ENCODE measurements around the gene ITGB3. TPM values are rescaled to one million over a fixed set of nuclear protein-coding genes. Genes with fewer than 3 reads are reported as not detected.
"Not testable (repeated sequence)": the region's sequence is repeated elsewhere in the genome, so short reads cannot be mapped to it uniquely, and the experiment has no call there.

The ITGB3 gene
- total and polyA plus RNA-seq, 4 donors: 14.4 to 210 (median 50.4) TPM

GRCh38 chr17:47210105-47210504 lies 43.5 kb upstream of the ITGB3 start:
- ATAC-seq (ENCODE audit: low FRiP score) (no peak), DNase-seq (no peak)
- intact Hi-C loops (cut with DNase I): no loop called here
- Histone ChIP-seq H3K4me1 (ENCODE audit: control insufficient read depth in 1 of 2, insufficient read depth in 2 of 2, low read length in 2 of 2) (no peaks in the 10 kb centered on the region), H3K4me3 (ENCODE audit: low read length in 2 of 2) (no peak overlapping the region), H3K36me3 (ENCODE audit: control insufficient read depth in 1 of 2, insufficient read depth in 2 of 2, low read length in 1 of 2) (no peaks in the 10 kb centered on the region), H3K27ac (ENCODE audit: low read depth in 1 of 2, low read length in 2 of 2) (no peak overlapping the region), H3K27me3 (ENCODE audit: control insufficient read depth in 1 of 2, insufficient read depth in 2 of 2, low read length in 1 of 2) (no peaks in the 10 kb centered on the region), H3K9me3 (ENCODE audit: control insufficient read depth, low read length) (no peaks in the 10 kb centered on the region)
- 46 to 64% methylated on average over 3 of the region's 3 CpGs for WGBS, 2 donors

- no peaks in the 10 kb centered on the region for H3K4me1 ChIP-seq (ENCODE audit: control insufficient read depth in 1 of 2, insufficient read depth in 2 of 2, low read length in 2 of 2)
- intact Hi-C loops (cut with DNase I): no loop called here
- H3K27ac ChIP-seq (ENCODE audit: low read depth in 1 of 2, low read length in 2 of 2): no peak overlapping the region
- H3K36me3 ChIP-seq (ENCODE audit: control insufficient read depth in 1 of 2, insufficient read depth in 2 of 2, low read length in 1 of 2): no peaks in the 10 kb centered on the region
- H3K9me3 ChIP-seq (ENCODE audit: control insufficient read depth, low read length): no peaks in the 10 kb centered on the region
- 83 to 91% methylated on average over 2 of the region's 2 CpGs for WGBS, 2 donors
- no peaks in the 10 kb centered on the region for H3K27me3 ChIP-seq (ENCODE audit: control insufficient read depth in 1 of 2, insufficient read depth in 2 of 2, low read length in 1 of 2)
- DNase-seq (no peak), ATAC-seq (ENCODE audit: low FRiP score) (no peak)
- H3K4me3 ChIP-seq (ENCODE audit: low read length in 2 of 2): no peak overlapping the region
Observed at GRCh38 chr17:47210779-47211178, 42.8 kb upstream of the ITGB3 start.

- WGBS, 2 donors: 87 to 92% methylated on average over 2 of the region's 2 CpGs
- H3K27me3 ChIP-seq (ENCODE audit: control insufficient read depth in 1 of 2, insufficient read depth in 2 of 2, low read length in 1 of 2): no peaks in the 10 kb centered on the region
- no peak overlapping the region for H3K4me3 ChIP-seq (ENCODE audit: low read length in 2 of 2)
- intact Hi-C loops (cut with DNase I): no loop called here
- H3K36me3 ChIP-seq (ENCODE audit: control insufficient read depth in 1 of 2, insufficient read depth in 2 of 2, low read length in 1 of 2): no peaks in the 10 kb centered on the region
- H3K4me1 ChIP-seq (ENCODE audit: control insufficient read depth in 1 of 2, insufficient read depth in 2 of 2, low read length in 2 of 2): no peaks in the 10 kb centered on the region
- DNase-seq (no peak), ATAC-seq (ENCODE audit: low FRiP score) (no peak)
- no peaks in the 10 kb centered on the region for H3K9me3 ChIP-seq (ENCODE audit: control insufficient read depth, low read length)
- no peak overlapping the region for H3K27ac ChIP-seq (ENCODE audit: low read depth in 1 of 2, low read length in 2 of 2)
Observed at GRCh38 chr17:47212458-47212857, 41.2 kb upstream of the ITGB3 start.

- no peak overlapping the region for H3K4me3 ChIP-seq (ENCODE audit: low read length in 2 of 2)
- H3K4me1 ChIP-seq (ENCODE audit: control insufficient read depth in 1 of 2, insufficient read depth in 2 of 2, low read length in 2 of 2): no peaks in the 10 kb centered on the region
- H3K27me3 ChIP-seq (ENCODE audit: control insufficient read depth in 1 of 2, insufficient read depth in 2 of 2, low read length in 1 of 2): no peaks in the 10 kb centered on the region
- no peaks in the 10 kb centered on the region for H3K36me3 ChIP-seq (ENCODE audit: control insufficient read depth in 1 of 2, insufficient read depth in 2 of 2, low read length in 1 of 2)
- intact Hi-C loops (cut with DNase I): no loop called here
- ATAC-seq (ENCODE audit: low FRiP score) (no peak), DNase-seq (no peak)
- H3K9me3 ChIP-seq (ENCODE audit: control insufficient read depth, low read length): no peaks in the 10 kb centered on the region
- no peak overlapping the region for H3K27ac ChIP-seq (ENCODE audit: low read depth in 1 of 2, low read length in 2 of 2)
- WGBS, 2 donors: 83 to 89% methylated on average over 4 of the region's 4 CpGs
Observed at GRCh38 chr17:47213540-47213939, 40.1 kb upstream of the ITGB3 start.

- 90 to 93% methylated on average over 3 of the region's 3 CpGs for WGBS, 2 donors
- Histone ChIP-seq H3K4me3 (ENCODE audit: low read length in 2 of 2) (no peak overlapping the region), H3K4me1 (ENCODE audit: control insufficient read depth in 1 of 2, insufficient read depth in 2 of 2, low read length in 2 of 2) (no peaks in the 10 kb centered on the region), H3K36me3 (ENCODE audit: control insufficient read depth in 1 of 2, insufficient read depth in 2 of 2, low read length in 1 of 2) (no peaks in the 10 kb centered on the region), H3K27me3 (ENCODE audit: control insufficient read depth in 1 of 2, insufficient read depth in 2 of 2, low read length in 1 of 2) (no peaks in the 10 kb centered on the region), H3K9me3 (ENCODE audit: control insufficient read depth, low read length) (no peaks in the 10 kb centered on the region), H3K27ac (ENCODE audit: low read depth in 1 of 2, low read length in 2 of 2) (no peak overlapping the region)
- ATAC-seq (ENCODE audit: low FRiP score) (no peak), DNase-seq (no peak)
- intact Hi-C loops (cut with DNase I): no loop called here
Observed at GRCh38 chr17:47214931-47215330, 38.7 kb upstream of the ITGB3 start.

- H3K4me3 ChIP-seq (ENCODE audit: low read length in 2 of 2); H3K4me1 ChIP-seq (ENCODE audit: control insufficient read depth in 1 of 2, insufficient read depth in 2 of 2, low read length in 2 of 2); H3K36me3 ChIP-seq (ENCODE audit: control insufficient read depth in 1 of 2, insufficient read depth in 2 of 2, low read length in 1 of 2); intact Hi-C loops (cut with DNase I); DNase-seq; ATAC-seq (ENCODE audit: low FRiP score); H3K27ac ChIP-seq (ENCODE audit: low read depth in 1 of 2, low read length in 2 of 2); H3K9me3 ChIP-seq (ENCODE audit: control insufficient read depth, low read length); H3K27me3 ChIP-seq (ENCODE audit: control insufficient read depth in 1 of 2, insufficient read depth in 2 of 2, low read length in 1 of 2): not testable (repeated sequence)
- WGBS, 2 donors: 94 to 96% methylated on average over 4 of the region's 4 CpGs
Observed at GRCh38 chr17:47216821-47217220, 36.8 kb upstream of the ITGB3 start.

- WGBS, 2 donors: 92 to 96% methylated on average over 2 of the region's 2 CpGs
- DNase-seq; intact Hi-C loops (cut with DNase I); H3K27me3 ChIP-seq (ENCODE audit: control insufficient read depth in 1 of 2, insufficient read depth in 2 of 2, low read length in 1 of 2); H3K9me3 ChIP-seq (ENCODE audit: control insufficient read depth, low read length); H3K36me3 ChIP-seq (ENCODE audit: control insufficient read depth in 1 of 2, insufficient read depth in 2 of 2, low read length in 1 of 2); H3K4me3 ChIP-seq (ENCODE audit: low read length in 2 of 2); ATAC-seq (ENCODE audit: low FRiP score); H3K4me1 ChIP-seq (ENCODE audit: control insufficient read depth in 1 of 2, insufficient read depth in 2 of 2, low read length in 2 of 2); H3K27ac ChIP-seq (ENCODE audit: low read depth in 1 of 2, low read length in 2 of 2): not testable (repeated sequence)
Observed at GRCh38 chr17:47217279-47217678, 36.3 kb upstream of the ITGB3 start.

GRCh38 chr17:47218896-47219430 lies 34.7 kb upstream of the ITGB3 start:
- Histone ChIP-seq H3K4me1 (ENCODE audit: control insufficient read depth in 1 of 2, insufficient read depth in 2 of 2, low read length in 2 of 2) (no peaks in the 10 kb centered on the region), H3K27me3 (ENCODE audit: control insufficient read depth in 1 of 2, insufficient read depth in 2 of 2, low read length in 1 of 2) (no peaks in the 10 kb centered on the region), H3K4me3 (ENCODE audit: low read length in 2 of 2) (no peak overlapping the region), H3K36me3 (ENCODE audit: control insufficient read depth in 1 of 2, insufficient read depth in 2 of 2, low read length in 1 of 2) (no peaks in the 10 kb centered on the region), H3K9me3 (ENCODE audit: control insufficient read depth, low read length) (no peaks in the 10 kb centered on the region), H3K27ac (ENCODE audit: low read depth in 1 of 2, low read length in 2 of 2) (no peak overlapping the region)
- DNase-seq (no peak), ATAC-seq (ENCODE audit: low FRiP score) (no peak)
- intact Hi-C loops (cut with DNase I): no loop called here
- 78 to 87% methylated on average over 6 of the region's 6 CpGs for WGBS, 2 donors

GRCh38 chr17:47219621-47220475 lies 33.8 kb upstream of the ITGB3 start:
- no peak for ATAC-seq (ENCODE audit: low FRiP score)
- no peaks in the 10 kb centered on the region for H3K9me3 ChIP-seq (ENCODE audit: control insufficient read depth, low read length)
- H3K27ac ChIP-seq (ENCODE audit: low read depth in 1 of 2, low read length in 2 of 2): no peak overlapping the region
- no peak overlapping the region for H3K4me3 ChIP-seq (ENCODE audit: low read length in 2 of 2)
- 84 to 87% methylated on average over 21 of the region's 21 CpGs for WGBS, 2 donors
- intact Hi-C loops (cut with DNase I): no loop called here
- no peak for DNase-seq
- no peaks in the 10 kb centered on the region for H3K36me3 ChIP-seq (ENCODE audit: control insufficient read depth in 1 of 2, insufficient read depth in 2 of 2, low read length in 1 of 2)
- H3K4me1 ChIP-seq (ENCODE audit: control insufficient read depth in 1 of 2, insufficient read depth in 2 of 2, low read length in 2 of 2): peaks cover 0 to 2% of the 10 kb centered on the region in 2 donors
- H3K27me3 ChIP-seq (ENCODE audit: control insufficient read depth in 1 of 2, insufficient read depth in 2 of 2, low read length in 1 of 2): no peaks in the 10 kb centered on the region

All from aorta (tissue), 5 donors.